ENCODE data around the gene STARD10.

Gene STARD10

DNA sequence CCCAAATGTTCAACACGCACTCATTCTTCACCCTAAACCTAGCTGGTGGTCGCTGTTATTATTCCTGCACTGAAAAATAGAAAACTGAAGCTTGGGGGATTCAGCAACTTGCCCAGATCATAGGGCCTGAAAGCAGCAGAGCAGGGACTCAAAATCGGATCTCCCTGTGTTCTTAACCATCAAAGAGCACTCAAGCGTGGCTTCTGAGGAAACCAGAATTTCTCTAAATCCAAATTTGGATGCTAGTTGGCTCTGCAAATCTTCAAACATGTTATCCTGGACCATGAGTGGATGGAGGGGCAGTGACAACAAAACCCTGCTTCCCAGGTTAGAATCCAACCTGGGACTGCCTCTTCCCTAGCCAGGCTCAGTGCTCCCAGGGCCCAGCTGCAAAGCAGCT is 30.0 kb downstream of the STARD10 start:
- no peak overlapping the region for H3K4me3 ChIP-seq (ENCODE audit: control insufficient read depth, low read depth, low read length)
- TF ChIP-seq, protein P1, sequence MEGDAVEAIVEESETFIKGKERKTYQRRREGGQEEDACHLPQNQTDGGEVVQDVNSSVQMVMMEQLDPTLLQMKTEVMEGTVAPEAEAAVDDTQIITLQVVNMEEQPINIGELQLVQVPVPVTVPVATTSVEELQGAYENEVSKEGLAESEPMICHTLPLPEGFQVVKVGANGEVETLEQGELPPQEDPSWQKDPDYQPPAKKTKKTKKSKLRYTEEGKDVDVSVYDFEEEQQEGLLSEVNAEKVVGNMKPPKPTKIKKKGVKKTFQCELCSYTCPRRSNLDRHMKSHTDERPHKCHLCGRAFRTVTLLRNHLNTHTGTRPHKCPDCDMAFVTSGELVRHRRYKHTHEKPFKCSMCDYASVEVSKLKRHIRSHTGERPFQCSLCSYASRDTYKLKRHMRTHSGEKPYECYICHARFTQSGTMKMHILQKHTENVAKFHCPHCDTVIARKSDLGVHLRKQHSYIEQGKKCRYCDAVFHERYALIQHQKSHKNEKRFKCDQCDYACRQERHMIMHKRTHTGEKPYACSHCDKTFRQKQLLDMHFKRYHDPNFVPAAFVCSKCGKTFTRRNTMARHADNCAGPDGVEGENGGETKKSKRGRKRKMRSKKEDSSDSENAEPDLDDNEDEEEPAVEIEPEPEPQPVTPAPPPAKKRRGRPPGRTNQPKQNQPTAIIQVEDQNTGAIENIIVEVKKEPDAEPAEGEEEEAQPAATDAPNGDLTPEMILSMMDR (IDR thresholded peaks at IDR 0.05; ENCODE audit: control insufficient read depth, insufficient read depth, low read depth, low read length, missing control alignments), result no peak
- DNase-seq (ENCODE audit: low read depth), result no peak

DNA sequence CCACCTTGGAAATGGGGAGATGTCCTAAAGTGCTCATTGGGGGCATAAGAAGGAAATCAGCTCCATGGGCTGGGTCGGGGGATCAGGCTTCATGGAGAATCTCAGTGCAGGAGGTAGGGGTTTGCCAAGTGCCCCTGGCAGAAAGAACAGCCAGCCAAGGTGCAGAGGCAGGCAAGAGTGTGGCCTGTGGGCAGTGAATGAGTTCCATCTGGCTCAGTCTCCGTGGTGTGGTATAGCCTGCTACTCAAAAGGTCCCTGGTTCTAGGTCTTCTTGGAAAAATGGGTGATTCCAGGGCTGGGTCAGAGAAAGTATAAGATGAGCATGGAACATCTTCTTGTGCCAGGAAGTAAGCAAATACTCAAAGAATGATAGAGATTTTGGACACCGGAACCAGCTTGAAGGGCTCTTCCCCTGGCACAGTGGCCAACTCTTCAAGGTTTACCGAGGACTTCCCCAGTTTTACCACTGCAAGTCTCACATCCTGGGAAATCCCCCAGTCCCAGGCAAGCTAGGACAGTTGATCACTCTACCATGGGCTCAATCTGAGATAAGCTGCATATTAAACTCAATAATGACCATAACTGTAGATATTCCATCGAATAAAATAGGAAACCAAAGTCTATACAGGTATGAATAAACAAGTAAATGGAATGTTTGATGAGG is 31.1 kb downstream of the STARD10 start:
- no peak overlapping the region for H3K4me3 ChIP-seq (ENCODE audit: control insufficient read depth, low read depth, low read length)
- no peak for DNase-seq (ENCODE audit: low read depth)
- TF ChIP-seq, protein P1 (IDR thresholded peaks at IDR 0.05; ENCODE audit: control insufficient read depth, insufficient read depth, low read depth, low read length, missing control alignments), result no peak

DNA sequence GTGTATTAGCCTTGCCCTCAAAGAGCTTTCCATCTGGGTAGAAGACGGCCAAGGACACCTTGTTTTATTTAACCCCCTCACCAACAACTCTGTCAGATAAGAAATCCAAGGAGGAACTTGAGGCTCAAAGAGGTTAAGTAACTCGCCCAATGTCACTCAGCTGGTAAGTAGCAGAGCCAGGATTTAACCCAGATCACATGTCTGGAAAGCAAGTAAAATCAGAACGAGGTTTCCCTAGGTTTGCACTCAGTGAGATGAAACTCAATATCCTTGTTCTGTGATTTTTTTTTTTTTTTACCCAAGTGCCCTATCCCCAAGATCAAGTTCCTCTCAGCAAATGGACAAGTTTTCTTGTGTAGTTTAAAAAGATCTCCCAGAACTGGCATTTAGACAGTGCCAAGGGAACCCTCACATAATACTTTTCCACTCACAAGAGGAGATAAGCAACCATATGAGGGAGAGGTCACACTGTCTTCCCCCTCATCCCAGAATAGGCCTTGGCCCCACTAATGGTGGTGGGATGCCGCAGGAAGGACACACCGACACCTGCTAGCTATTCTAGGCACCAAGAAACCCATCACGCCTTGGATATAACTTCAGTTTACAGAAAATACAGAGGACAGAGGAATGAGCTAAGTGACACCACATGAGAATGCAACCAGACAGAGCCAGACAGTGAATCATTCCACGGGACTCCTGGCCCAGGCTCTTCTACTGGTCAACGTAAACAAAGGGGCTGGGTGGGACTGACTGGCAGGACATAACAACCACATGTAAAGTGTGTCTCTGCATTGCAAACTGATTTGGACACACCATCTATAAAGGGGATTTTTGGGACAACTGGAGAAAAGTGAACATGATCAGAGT is 33.1 kb downstream of the STARD10 start:
- no peak for DNase-seq (ENCODE audit: low read depth)
- TF ChIP-seq, protein P1 (IDR thresholded peaks at IDR 0.05; ENCODE audit: control insufficient read depth, insufficient read depth, low read depth, low read length, missing control alignments), result no peak
- no peak overlapping the region for H3K4me3 ChIP-seq (ENCODE audit: control insufficient read depth, low read depth, low read length)

DNA sequence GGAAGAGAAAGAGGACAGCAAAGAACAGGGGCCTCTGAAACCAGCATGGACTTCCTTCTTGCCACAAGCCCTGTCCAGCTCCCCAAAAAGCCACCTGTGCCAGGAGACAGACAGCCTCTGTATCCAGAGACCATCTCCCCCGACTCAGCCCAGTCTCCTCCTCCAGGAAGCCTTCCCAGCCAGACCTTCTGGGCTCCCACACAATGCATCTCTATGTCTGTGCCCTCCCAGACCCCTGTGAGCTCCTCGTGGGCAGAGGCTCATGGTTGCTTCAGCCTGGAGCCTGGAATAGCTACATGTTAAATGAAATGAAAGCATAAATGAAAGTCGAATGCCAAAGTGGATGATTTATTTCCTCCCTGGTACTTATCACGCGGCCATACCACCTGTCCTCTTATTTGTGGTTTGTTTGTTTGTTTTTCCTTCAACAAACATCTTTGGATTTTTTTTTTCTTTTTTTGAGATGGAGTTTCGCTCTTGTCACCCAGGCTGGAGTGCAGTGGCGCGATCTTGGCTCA is 34.3 kb downstream of the STARD10 start:
- H3K4me3 ChIP-seq (ENCODE audit: control insufficient read depth, low read depth, low read length), result no peak overlapping the region
- TF ChIP-seq, protein P1 (IDR thresholded peaks at IDR 0.05; ENCODE audit: control insufficient read depth, insufficient read depth, low read depth, low read length, missing control alignments), result no peak
- DNase-seq (ENCODE audit: low read depth), result no peak

DNA sequence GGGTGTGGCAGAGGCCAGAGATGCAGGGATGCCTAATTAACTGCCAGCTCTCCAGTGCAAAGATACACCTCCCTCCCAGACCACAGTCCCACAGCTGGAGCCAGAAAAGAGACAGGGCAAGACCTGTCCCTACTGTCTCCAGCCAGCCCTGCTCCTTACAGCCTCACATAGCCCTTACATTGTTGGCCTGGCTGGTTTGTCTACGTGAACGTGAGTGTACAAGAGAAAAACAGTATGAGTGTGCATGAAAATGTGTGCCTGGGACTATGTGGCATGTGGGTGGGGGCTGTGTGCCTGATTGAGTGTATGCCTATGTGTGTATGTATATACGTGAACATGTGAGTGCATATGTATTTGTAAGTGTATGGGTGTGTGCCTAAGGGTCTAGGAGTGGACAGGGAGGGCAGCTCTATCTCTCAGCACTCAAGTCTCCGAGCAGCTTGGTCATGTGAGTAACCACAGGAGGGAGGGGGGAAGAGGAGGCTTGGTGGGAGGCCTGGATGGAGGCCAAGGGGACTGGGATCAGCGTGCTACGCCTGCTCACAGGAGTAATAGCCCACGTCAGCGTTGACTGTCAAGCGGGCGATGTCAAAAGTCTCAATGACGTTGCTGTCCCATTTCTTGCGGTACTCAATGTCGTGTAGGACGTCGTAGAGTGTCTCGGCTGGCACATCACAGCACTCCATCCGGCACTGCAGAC is 35.0 kb downstream of the STARD10 start:
- DNase-seq (ENCODE audit: low read depth), result no peak
- no peak overlapping the region for H3K4me3 ChIP-seq (ENCODE audit: control insufficient read depth, low read depth, low read length)
- TF ChIP-seq, protein P1 (IDR thresholded peaks at IDR 0.05; ENCODE audit: control insufficient read depth, insufficient read depth, low read depth, low read length, missing control alignments), result no peak

DNA sequence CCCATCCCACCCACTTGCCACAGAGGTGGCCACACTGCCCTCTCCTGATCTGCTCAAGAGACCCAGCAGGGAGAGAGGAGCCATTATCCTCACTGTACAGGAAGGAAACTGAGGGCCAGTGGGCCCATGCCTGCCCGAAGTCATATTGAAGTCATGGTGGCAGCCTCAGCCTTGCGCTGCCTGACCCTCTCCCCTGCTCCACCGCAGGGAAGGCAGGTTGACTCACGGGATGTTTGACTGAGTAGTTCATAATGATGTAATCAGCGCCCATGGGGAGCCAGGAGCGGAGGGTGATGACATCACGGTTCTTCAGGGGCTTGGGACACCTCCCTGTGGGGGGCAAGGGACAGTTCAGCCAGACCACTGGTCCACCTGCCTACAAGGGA is 35.5 kb downstream of the STARD10 start:
- TF ChIP-seq, protein P1 (IDR thresholded peaks at IDR 0.05; ENCODE audit: control insufficient read depth, insufficient read depth, low read depth, low read length, missing control alignments), result no peak
- no peak overlapping the region for H3K4me3 ChIP-seq (ENCODE audit: control insufficient read depth, low read depth, low read length)
- no peak for DNase-seq (ENCODE audit: low read depth)
